T-helper 1 cell treated with Interleukin-12 subunit alpha and Interleukin-12 subunit beta and Interleukin-4 antibody, amounts not matched to agents 30 μg/mL and 1 μg/mL, for 36 hours (primary cell): ENCODE measurements around the gene KAZN.

Source experiments
- H3K27ac Mint-ChIP-seq: one replicate; pipeline ENCODE4 v1.8.0; 2021; ENCODE audit warnings: mild to moderate bottlenecking, mixed read lengths
- H3K27me3 Mint-ChIP-seq: one replicate; pipeline ENCODE4 v1.8.0; 2021; ENCODE audit warnings: low read depth, mixed read lengths
- H3K36me3 Mint-ChIP-seq: one replicate; pipeline ENCODE4 v1.8.0; 2021; ENCODE audit warnings: low read depth, mixed read lengths
- H3K4me1 Mint-ChIP-seq: one replicate; pipeline ENCODE4 v1.8.0; 2021; ENCODE audit warnings: low read depth, mixed read lengths
- H3K4me3 Mint-ChIP-seq: one replicate; pipeline ENCODE4 v1.8.0; 2021; ENCODE audit warnings: mild to moderate bottlenecking, moderate library complexity, mixed read lengths
- H3K9me3 Mint-ChIP-seq: one replicate; pipeline ENCODE4 v1.8.0; 2021; ENCODE audit warnings: mixed read lengths

Gene KAZN

GRCh38 chr1:14997646-14998276, 399.3 kb downstream of the KAZN start:
- Mint-ChIP-seq H3K27ac (no peak overlapping the region), H3K9me3 (no peaks in the 10 kb centered on the region), H3K27me3 (no peaks in the 10 kb centered on the region), H3K36me3 (no peaks in the 10 kb centered on the region), H3K4me1 (no peaks in the 10 kb centered on the region), H3K4me3 (no peak overlapping the region)

- Mint-ChIP-seq H3K27me3 (no peaks in the 10 kb centered on the region), H3K27ac (no peak overlapping the region), H3K36me3 (no peaks in the 10 kb centered on the region), H3K4me1 (no peaks in the 10 kb centered on the region), H3K4me3 (no peak overlapping the region), H3K9me3 (no peaks in the 10 kb centered on the region)
These were observed 401.0 kb downstream of the KAZN start for GRCh38 chr1:14999441-14999840.

- no peaks in the 10 kb centered on the region for H3K9me3 Mint-ChIP-seq
- H3K27me3 Mint-ChIP-seq = no peaks in the 10 kb centered on the region
- H3K4me1 Mint-ChIP-seq = no peaks in the 10 kb centered on the region
- no peak overlapping the region for H3K4me3 Mint-ChIP-seq
- no peaks in the 10 kb centered on the region for H3K36me3 Mint-ChIP-seq
- H3K27ac Mint-ChIP-seq = no peak overlapping the region
These were observed 401.5 kb downstream of the KAZN start for GRCh38 chr1:15000030-15000429.

GRCh38 chr1:15000671-15001070, 402.2 kb downstream of the KAZN start:
- Mint-ChIP-seq H3K4me1 (no peaks in the 10 kb centered on the region), H3K4me3 (no peak overlapping the region), H3K36me3 (no peaks in the 10 kb centered on the region), H3K27ac (no peak overlapping the region), H3K27me3 (no peaks in the 10 kb centered on the region), H3K9me3 (no peaks in the 10 kb centered on the region)

- no peaks in the 10 kb centered on the region for H3K9me3 Mint-ChIP-seq
- no peak overlapping the region for H3K27ac Mint-ChIP-seq
- H3K27me3 Mint-ChIP-seq = no peaks in the 10 kb centered on the region
- no peaks in the 10 kb centered on the region for H3K36me3 Mint-ChIP-seq
- H3K4me3 Mint-ChIP-seq = no peak overlapping the region
- no peaks in the 10 kb centered on the region for H3K4me1 Mint-ChIP-seq
These were observed 402.9 kb downstream of the KAZN start for GRCh38 chr1:15001317-15001915.

GRCh38 chr1:15002325-15002724, 403.8 kb downstream of the KAZN start:
- Mint-ChIP-seq H3K36me3 (no peaks in the 10 kb centered on the region), H3K27me3 (no peaks in the 10 kb centered on the region), H3K27ac (no peak overlapping the region), H3K4me3 (no peak overlapping the region), H3K4me1 (no peaks in the 10 kb centered on the region), H3K9me3 (no peaks in the 10 kb centered on the region)

DNA sequence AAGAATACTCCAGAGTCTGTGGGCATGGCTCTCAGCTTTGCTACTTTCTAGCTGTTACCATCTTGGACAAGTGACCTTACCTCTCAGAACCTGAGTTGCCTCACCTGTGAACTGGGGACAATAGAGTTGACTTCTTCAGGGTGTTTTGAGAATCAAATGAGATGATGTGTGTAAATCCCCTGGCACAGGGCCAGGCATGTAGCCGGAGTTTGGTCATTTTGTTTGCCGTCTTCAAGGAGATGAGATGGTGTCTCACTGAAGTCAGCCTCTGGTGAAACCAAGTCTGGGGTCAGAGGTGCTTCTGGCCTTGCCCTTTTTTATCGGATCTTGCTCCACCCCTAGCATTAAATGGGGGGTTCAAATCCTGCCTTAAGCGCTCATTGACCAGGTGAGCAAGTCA, 405.9 kb downstream of the KAZN start:
- H3K4me3 Mint-ChIP-seq = no peak overlapping the region
- H3K27me3 Mint-ChIP-seq = no peaks in the 10 kb centered on the region
- no peak overlapping the region for H3K27ac Mint-ChIP-seq
- no peaks in the 10 kb centered on the region for H3K9me3 Mint-ChIP-seq
- H3K4me1 Mint-ChIP-seq = no peaks in the 10 kb centered on the region
- no peaks in the 10 kb centered on the region for H3K36me3 Mint-ChIP-seq

DNA sequence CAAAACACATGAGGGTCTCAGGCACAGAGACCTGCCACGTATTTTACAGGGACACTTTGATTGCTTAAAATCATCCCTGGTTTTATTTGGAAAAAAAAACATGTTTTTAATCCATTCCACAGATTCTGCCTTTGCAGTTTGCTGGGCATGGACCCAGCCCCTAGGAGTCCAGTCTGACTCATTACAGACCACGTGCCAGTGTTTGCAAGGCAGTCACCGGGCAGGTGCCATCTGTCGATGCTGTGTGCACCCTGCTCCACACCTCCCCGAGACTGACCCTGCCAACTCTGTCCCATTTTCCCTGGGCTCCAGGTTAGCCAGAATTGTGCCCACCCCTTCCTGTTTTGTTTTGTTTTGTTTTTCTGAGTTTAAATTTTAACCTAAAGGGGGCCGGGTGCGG, 406.6 kb downstream of the KAZN start:
- Mint-ChIP-seq H3K4me1 (no peaks in the 10 kb centered on the region), H3K9me3 (no peaks in the 10 kb centered on the region), H3K4me3 (no peak overlapping the region), H3K27me3 (no peaks in the 10 kb centered on the region), H3K27ac (no peak overlapping the region), H3K36me3 (no peaks in the 10 kb centered on the region)

- H3K4me3 Mint-ChIP-seq = no peak overlapping the region
- H3K27me3 Mint-ChIP-seq = no peaks in the 10 kb centered on the region
- no peak overlapping the region for H3K27ac Mint-ChIP-seq
- H3K36me3 Mint-ChIP-seq = no peaks in the 10 kb centered on the region
- no peaks in the 10 kb centered on the region for H3K4me1 Mint-ChIP-seq
- H3K9me3 Mint-ChIP-seq = no peaks in the 10 kb centered on the region
These were observed 408.9 kb downstream of the KAZN start for GRCh38 chr1:15007368-15007767.

- H3K36me3 Mint-ChIP-seq = no peaks in the 10 kb centered on the region
- no peaks in the 10 kb centered on the region for H3K9me3 Mint-ChIP-seq
- no peaks in the 10 kb centered on the region for H3K27me3 Mint-ChIP-seq
- no peak overlapping the region for H3K27ac Mint-ChIP-seq
- H3K4me3 Mint-ChIP-seq = no peak overlapping the region
- H3K4me1 Mint-ChIP-seq = no peaks in the 10 kb centered on the region
These were observed 409.4 kb downstream of the KAZN start for GRCh38 chr1:15007842-15008241.

GRCh38 chr1:15008783-15009729, 410.6 kb downstream of the KAZN start:
- Mint-ChIP-seq H3K27ac (no peak overlapping the region), H3K9me3 (no peaks in the 10 kb centered on the region), H3K27me3 (no peaks in the 10 kb centered on the region), H3K4me3 (no peak overlapping the region), H3K4me1 (no peaks in the 10 kb centered on the region), H3K36me3 (no peaks in the 10 kb centered on the region)

- no peaks in the 10 kb centered on the region for H3K9me3 Mint-ChIP-seq
- H3K27me3 Mint-ChIP-seq = no peaks in the 10 kb centered on the region
- no peak overlapping the region for H3K27ac Mint-ChIP-seq
- no peak overlapping the region for H3K4me3 Mint-ChIP-seq
- H3K36me3 Mint-ChIP-seq = no peaks in the 10 kb centered on the region
- no peaks in the 10 kb centered on the region for H3K4me1 Mint-ChIP-seq
These were observed 412.7 kb downstream of the KAZN start for GRCh38 chr1:15011160-15011559.

- no peaks in the 10 kb centered on the region for H3K36me3 Mint-ChIP-seq
- H3K4me1 Mint-ChIP-seq = no peaks in the 10 kb centered on the region
- H3K27me3 Mint-ChIP-seq = no peaks in the 10 kb centered on the region
- H3K4me3 Mint-ChIP-seq = no peak overlapping the region
- H3K9me3 Mint-ChIP-seq = no peaks in the 10 kb centered on the region
- no peak overlapping the region for H3K27ac Mint-ChIP-seq
These were observed 413.2 kb downstream of the KAZN start for GRCh38 chr1:15011661-15012060.

DNA sequence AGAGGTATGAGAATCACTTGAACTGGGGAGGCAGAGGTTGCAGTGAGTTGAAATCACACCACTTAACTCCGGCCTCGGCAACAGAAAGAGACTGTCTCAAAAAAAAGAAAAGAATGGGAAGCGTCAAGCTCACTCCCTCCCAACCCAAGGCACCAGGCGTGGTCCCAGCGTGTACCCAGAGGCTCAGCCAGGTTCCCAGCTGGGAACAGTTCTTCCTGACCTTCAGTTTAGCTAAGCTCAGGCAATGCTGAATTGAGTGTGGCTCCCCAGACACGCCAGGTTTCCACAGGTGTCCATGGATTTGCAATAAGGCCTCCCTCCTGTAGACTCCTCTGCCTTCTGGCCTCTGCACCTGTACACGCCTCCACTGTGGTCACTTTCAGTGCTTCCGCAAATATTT, 414.3 kb downstream of the KAZN start:
- Mint-ChIP-seq H3K27ac (no peak overlapping the region), H3K4me1 (no peaks in the 10 kb centered on the region), H3K27me3 (no peaks in the 10 kb centered on the region), H3K36me3 (no peaks in the 10 kb centered on the region), H3K4me3 (no peak overlapping the region), H3K9me3 (no peaks in the 10 kb centered on the region)

- no peaks in the 10 kb centered on the region for H3K9me3 Mint-ChIP-seq
- H3K27me3 Mint-ChIP-seq = no peaks in the 10 kb centered on the region
- H3K4me1 Mint-ChIP-seq = no peaks in the 10 kb centered on the region
- H3K27ac Mint-ChIP-seq = no peak overlapping the region
- no peaks in the 10 kb centered on the region for H3K36me3 Mint-ChIP-seq
- H3K4me3 Mint-ChIP-seq = no peak overlapping the region
These were observed 415.3 kb downstream of the KAZN start for GRCh38 chr1:15013767-15014166.
